HEK293 (cell line): ENCODE results near the gene NHLRC2.

Source experiments
- CTCF ChIA-PET: fragments of 350-600 bp; formaldehyde crosslinking; extraction: SDS; loops from one replicate; lab custom pipeline; 2021; ENCODE audit warnings: antibody characterized with exemption; lab: Yijun Ruan, JAX
- POLR2A ChIA-PET: fragments of 300-600 bp; formaldehyde crosslinking; extraction: SDS; loops from one replicate; lab custom pipeline; 2020; ENCODE audit warnings: antibody characterized with exemption, inconsistent platforms; lab: Yijun Ruan, JAX
- H3K27ac ChIP-seq: fragments of 200-500 bp; sonication (Bioruptor generic); 2 replicates; pipeline ENCODE4 v1.5.1; 2014; ENCODE audit warnings: low read depth, low read length, control low read depth, inconsistent platforms; ENCODE audit errors: extremely low read depth
- H3K36me3 ChIP-seq, 2 experiments: fragments of 200-500 bp in 1 of 2; sonication (Bioruptor generic) in 1 of 2; 1 replicate in 1 of 2; 2 replicates in 1 of 2; pipeline ENCODE4 v1.5.1; 2014 to 2017; ENCODE audit warnings: inconsistent platforms in 2 of 2, low read length in 2 of 2; ENCODE audit not compliant: control insufficient read depth in 2 of 2, insufficient read depth in 1 of 2
- H3K4me1 ChIP-seq: fragments of 200-500 bp; sonication (Bioruptor generic); 2 replicates; pipeline ENCODE4 v1.5.1; 2014; ENCODE audit warnings: mild to moderate bottlenecking, low read length, inconsistent platforms; ENCODE audit not compliant: control insufficient read depth, insufficient read depth
- H3K4me3 ChIP-seq: 2 replicates; pipeline ENCODE4 v1.5.1; 2011; ENCODE audit warnings: low read depth, mild to moderate bottlenecking, control low read depth, low read length, moderate library complexity
- H3K9me3 ChIP-seq: fragments of 200-500 bp; sonication (Bioruptor generic); 2 replicates; pipeline ENCODE4 v1.5.1; 2014; ENCODE audit warnings: low read depth, low read length, inconsistent platforms; ENCODE audit not compliant: control insufficient read depth, insufficient read depth
- BCL6B ChIP-seq: fragments of 450-650 bp; formaldehyde crosslinking; IDR thresholded peaks from 2 replicates; pipeline ENCODE4 v1.5.1; 2017; ENCODE audit warnings: missing biosample characterization, missing genetic modification characterization
- EGR2 ChIP-seq: fragments of 450-650 bp; formaldehyde crosslinking; IDR thresholded peaks from 2 replicates; pipeline ENCODE4 v1.5.1; 2016; ENCODE audit warnings: low read depth, missing biosample characterization, missing genetic modification characterization
- GLI4 ChIP-seq: fragments of 450-650 bp; formaldehyde crosslinking; IDR thresholded peaks from 2 replicates; pipeline ENCODE4 v1.5.1; 2016; ENCODE audit warnings: missing biosample characterization, missing genetic modification characterization
- IKZF3 ChIP-seq: fragments of 450-650 bp; IDR thresholded peaks from 2 replicates; pipeline ENCODE4 v1.5.0; 2018; ENCODE audit warnings: missing biosample characterization, mild to moderate bottlenecking, missing genetic modification characterization, moderate library complexity
- KLF9 ChIP-seq: fragments of 450-650 bp; formaldehyde crosslinking; IDR thresholded peaks from 2 replicates; pipeline ENCODE4 v1.5.1; 2016; ENCODE audit warnings: missing biosample characterization, missing genetic modification characterization, low read depth
- OSR2 ChIP-seq: fragments of 450-650 bp; formaldehyde crosslinking; IDR thresholded peaks from 2 replicates; pipeline ENCODE4 v1.5.1; 2016; ENCODE audit warnings: missing biosample characterization, missing genetic modification characterization
- PRDM1 ChIP-seq: fragments of 450-650 bp; formaldehyde crosslinking; IDR thresholded peaks from 2 replicates; pipeline ENCODE4; 2016; ENCODE audit warnings: missing biosample characterization, missing genetic modification characterization
- YY1 ChIP-seq: fragments of 450-650 bp; formaldehyde crosslinking; IDR thresholded peaks from 2 replicates; pipeline ENCODE4 v1.5.1; 2018; ENCODE audit warnings: missing biosample characterization, missing genetic modification characterization
- ZBTB17 ChIP-seq: fragments of 450-650 bp; formaldehyde crosslinking; IDR thresholded peaks from 2 replicates; pipeline ENCODE4 v1.5.1; 2016; ENCODE audit warnings: missing biosample characterization, missing genetic modification characterization
- ZBTB20 ChIP-seq: fragments of 450-650 bp; formaldehyde crosslinking; IDR thresholded peaks from 2 replicates; pipeline ENCODE4 v1.5.1; 2016; ENCODE audit warnings: missing biosample characterization, missing genetic modification characterization
- ZBTB21 ChIP-seq: fragments of 450-650 bp; formaldehyde crosslinking; IDR thresholded peaks from 2 replicates; pipeline ENCODE4 v1.5.1; 2017; ENCODE audit warnings: missing biosample characterization, missing genetic modification characterization
- ZFP69B ChIP-seq: fragments of 450-650 bp; formaldehyde crosslinking; IDR thresholded peaks from 2 replicates; pipeline ENCODE4 v1.5.1; 2016; ENCODE audit warnings: missing biosample characterization, missing genetic modification characterization
- ZNF112 ChIP-seq: fragments of 450-650 bp; formaldehyde crosslinking; IDR thresholded peaks from 2 replicates; pipeline ENCODE4 v1.5.0; 2017; ENCODE audit warnings: missing biosample characterization, missing genetic modification characterization
- ZNF132 ChIP-seq: fragments of 450-650 bp; formaldehyde crosslinking; IDR thresholded peaks from 2 replicates; pipeline ENCODE4 v1.5.1; 2017; ENCODE audit warnings: missing biosample characterization, missing genetic modification characterization, borderline replicate concordance
- ZNF155 ChIP-seq: fragments of 450-650 bp; formaldehyde crosslinking; IDR thresholded peaks from 2 replicates; pipeline ENCODE4 v1.5.1; 2016; ENCODE audit warnings: missing biosample characterization, missing genetic modification characterization
- ZNF24 ChIP-seq: fragments of 450-650 bp; formaldehyde crosslinking; IDR thresholded peaks from 2 replicates; pipeline ENCODE4 v1.5.1; 2016; ENCODE audit warnings: missing biosample characterization, missing genetic modification characterization
- ZNF292 ChIP-seq: fragments of 450-650 bp; formaldehyde crosslinking; IDR thresholded peaks from 2 replicates; pipeline ENCODE4 v1.5.1; 2016; ENCODE audit warnings: low read depth, missing biosample characterization, missing genetic modification characterization, borderline replicate concordance
- ZNF350 ChIP-seq: fragments of 450-650 bp; formaldehyde crosslinking; IDR thresholded peaks from 2 replicates; pipeline ENCODE4 v1.5.0; 2017; ENCODE audit warnings: missing biosample characterization, mild to moderate bottlenecking, missing genetic modification characterization
- ZNF404 ChIP-seq: fragments of 450-650 bp; formaldehyde crosslinking; IDR thresholded peaks from 2 replicates; pipeline ENCODE4 v1.5.1; 2017; ENCODE audit warnings: missing biosample characterization, missing genetic modification characterization
- ZNF449 ChIP-seq: fragments of 450-650 bp; formaldehyde crosslinking; IDR thresholded peaks from 2 replicates; pipeline ENCODE4 v1.5.1; 2017; ENCODE audit warnings: missing biosample characterization, mild to moderate bottlenecking, missing genetic modification characterization, moderate library complexity
- ZNF677 ChIP-seq: fragments of 450-650 bp; IDR thresholded peaks from 2 replicates; pipeline ENCODE4 v1.5.0; 2018; ENCODE audit warnings: missing biosample characterization, mild to moderate bottlenecking, missing genetic modification characterization, moderate library complexity
- ZNF692 ChIP-seq: fragments of 450-650 bp; formaldehyde crosslinking; IDR thresholded peaks from 2 replicates; pipeline ENCODE4 v1.5.1; 2016; ENCODE audit warnings: missing biosample characterization, missing genetic modification characterization
- TF ChIP-seq, protein P1 (sequence below): sonication (generic); formaldehyde crosslinking; IDR thresholded peaks from 2 replicates; pipeline ENCODE4 v1.8.1; 2022; ENCODE audit warnings: mild to moderate bottlenecking, moderate library complexity, missing genetic modification reagents
- TF ChIP-seq, protein P2 (sequence below): fragments of 450-650 bp; formaldehyde crosslinking; IDR thresholded peaks from 2 replicates; pipeline ENCODE4 v1.5.1; 2016; ENCODE audit warnings: missing biosample characterization, missing genetic modification characterization

The NHLRC2 gene

GRCh38 chr10:113846036-113846435, 8.4 kb upstream of the NHLRC2 start (continued):
- no peak for TF ChIP-seq ZNF449 (tag by site-specific recombination)
- no peak for TF ChIP-seq ZNF350
- no peak for TF ChIP-seq KLF9 (tag by site-specific recombination)
- no peak for TF ChIP-seq ZBTB17 (tag by site-specific recombination)
- no peak for TF ChIP-seq OSR2 (tag by site-specific recombination)
- no peak for TF ChIP-seq IKZF3 (tag by site-specific recombination)
- no peak for TF ChIP-seq ZNF24 (tag by site-specific recombination)
- TF ChIP-seq ZNF112 (tag by site-specific recombination): no peak
- TF ChIP-seq EGR2 (tag by site-specific recombination): no peak

DNA sequence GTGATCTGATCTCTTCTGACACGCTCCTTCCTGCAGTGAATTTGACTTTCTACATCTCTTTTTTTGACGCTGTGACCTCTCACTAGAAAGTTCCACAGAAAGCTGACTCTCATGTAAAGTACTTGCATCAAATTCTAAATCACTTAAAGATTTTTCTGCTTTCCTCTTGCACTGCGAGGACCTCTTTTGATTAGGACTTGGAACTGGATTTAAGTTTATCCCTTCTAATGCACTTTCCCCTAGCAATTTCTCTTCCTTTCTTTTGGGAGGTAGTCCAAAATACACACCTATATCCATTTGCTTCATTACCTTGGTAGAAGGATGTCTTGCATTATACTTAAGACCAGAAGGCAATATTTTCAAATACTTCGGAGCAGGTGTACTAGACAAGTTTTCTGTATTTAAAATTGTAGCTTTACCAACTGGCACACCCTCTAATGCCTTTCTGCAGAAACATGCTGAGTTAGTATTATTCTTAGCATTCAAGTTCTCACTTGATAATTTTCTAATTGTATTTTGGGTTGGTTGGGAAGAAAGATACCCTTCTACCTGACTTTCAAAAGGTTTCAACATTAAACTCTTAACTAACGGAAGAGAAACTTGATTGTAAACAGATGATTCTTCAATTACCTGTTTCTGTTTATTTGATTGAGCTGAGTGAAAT, 5.2 kb upstream of the NHLRC2 start:
- CTCF ChIA-PET: interaction anchor here (0.7 to 1.4 kb wide), 4 partner anchors 27 to 263 kb away, joined by 3 to 5 read pairs (median 4); no protein-coding TSS in a partner anchor
- TF ChIP-seq GLI4 (tag by site-specific recombination) (no peak), PRDM1 (peak; percentile 95)
- TF ChIP-seq, all 188 proteins: peak for 1
- POLR2A ChIA-PET: no interaction called here

DNA sequence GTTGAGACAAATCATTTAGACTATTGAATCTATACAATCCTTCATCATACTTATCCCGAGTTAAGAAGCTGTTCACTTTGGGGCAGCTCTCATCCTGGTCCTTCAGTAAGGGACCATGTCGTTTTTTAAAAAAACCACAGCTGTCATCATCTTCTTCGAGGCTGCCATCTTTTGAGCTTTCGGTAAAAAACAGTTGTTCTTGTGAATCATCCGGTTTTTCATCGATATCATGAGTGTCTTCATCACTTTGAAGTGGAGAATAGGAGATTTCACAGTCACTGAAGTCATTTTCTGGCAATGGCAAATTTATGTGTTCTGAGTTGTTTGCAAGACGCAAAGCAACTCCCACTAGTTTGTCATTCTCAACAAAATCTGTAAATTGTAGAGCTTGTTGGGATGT, 4.5 kb upstream of the NHLRC2 start:
- Histone ChIP-seq H3K4me1 (peaks cover 3% of the 10 kb centered on the region; the same call in 1 of the 2 replicates), H3K27ac (no peak overlapping the region), H3K9me3 (no peaks in the 10 kb centered on the region), H3K4me3 (no peak overlapping the region), H3K36me3 (peaks cover 5 to 14% of the 10 kb centered on the region in 2 experiments)
- ChIA-PET POLR2A (no interaction called here), CTCF (interaction anchor here (0.7 to 1.4 kb wide), 4 partner anchors 28 to 253 kb away, joined by 3 to 5 read pairs (median 4); no protein-coding TSS in a partner anchor)
- TF ChIP-seq ZNF155: no peak
- TF ChIP-seq, protein P1, sequence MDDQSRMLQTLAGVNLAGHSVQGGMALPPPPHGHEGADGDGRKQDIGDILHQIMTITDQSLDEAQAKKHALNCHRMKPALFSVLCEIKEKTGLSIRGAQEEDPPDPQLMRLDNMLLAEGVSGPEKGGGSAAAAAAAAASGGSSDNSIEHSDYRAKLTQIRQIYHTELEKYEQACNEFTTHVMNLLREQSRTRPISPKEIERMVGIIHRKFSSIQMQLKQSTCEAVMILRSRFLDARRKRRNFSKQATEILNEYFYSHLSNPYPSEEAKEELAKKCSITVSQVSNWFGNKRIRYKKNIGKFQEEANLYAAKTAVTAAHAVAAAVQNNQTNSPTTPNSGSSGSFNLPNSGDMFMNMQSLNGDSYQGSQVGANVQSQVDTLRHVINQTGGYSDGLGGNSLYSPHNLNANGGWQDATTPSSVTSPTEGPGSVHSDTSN (CRISPR knock-in tag): no peak
- TF ChIP-seq ZNF132 (tag by site-specific recombination): no peak
- TF ChIP-seq ZNF692 (tag by site-specific recombination): no peak
- no peak for TF ChIP-seq ZNF404
- TF ChIP-seq YY1 (tag by site-specific recombination): no peak
- TF ChIP-seq ZNF350: no peak
- no peak for TF ChIP-seq ZFP69B (tag by site-specific recombination)
- TF ChIP-seq ZNF292 (tag by site-specific recombination): no peak
- TF ChIP-seq ZBTB20 (tag by site-specific recombination): no peak
- TF ChIP-seq ZBTB21: no peak
- no peak for TF ChIP-seq BCL6B (tag by site-specific recombination)
- no peak for TF ChIP-seq ZNF677 (tag by site-specific recombination)
- TF ChIP-seq, protein P2, sequence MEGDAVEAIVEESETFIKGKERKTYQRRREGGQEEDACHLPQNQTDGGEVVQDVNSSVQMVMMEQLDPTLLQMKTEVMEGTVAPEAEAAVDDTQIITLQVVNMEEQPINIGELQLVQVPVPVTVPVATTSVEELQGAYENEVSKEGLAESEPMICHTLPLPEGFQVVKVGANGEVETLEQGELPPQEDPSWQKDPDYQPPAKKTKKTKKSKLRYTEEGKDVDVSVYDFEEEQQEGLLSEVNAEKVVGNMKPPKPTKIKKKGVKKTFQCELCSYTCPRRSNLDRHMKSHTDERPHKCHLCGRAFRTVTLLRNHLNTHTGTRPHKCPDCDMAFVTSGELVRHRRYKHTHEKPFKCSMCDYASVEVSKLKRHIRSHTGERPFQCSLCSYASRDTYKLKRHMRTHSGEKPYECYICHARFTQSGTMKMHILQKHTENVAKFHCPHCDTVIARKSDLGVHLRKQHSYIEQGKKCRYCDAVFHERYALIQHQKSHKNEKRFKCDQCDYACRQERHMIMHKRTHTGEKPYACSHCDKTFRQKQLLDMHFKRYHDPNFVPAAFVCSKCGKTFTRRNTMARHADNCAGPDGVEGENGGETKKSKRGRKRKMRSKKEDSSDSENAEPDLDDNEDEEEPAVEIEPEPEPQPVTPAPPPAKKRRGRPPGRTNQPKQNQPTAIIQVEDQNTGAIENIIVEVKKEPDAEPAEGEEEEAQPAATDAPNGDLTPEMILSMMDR: no peak
- no peak for TF ChIP-seq EGR2 (tag by site-specific recombination)

More for the DNA sequence above, 5.2 kb upstream of the NHLRC2 start:
- Histone ChIP-seq H3K4me3 (no peak overlapping the region), H3K27ac (no peak overlapping the region), H3K4me1 (peaks cover 3% of the 10 kb centered on the region; the same call in 1 of the 2 replicates), H3K9me3 (no peaks in the 10 kb centered on the region), H3K36me3 (peaks cover 5 to 16% of the 10 kb centered on the region in 2 experiments)
